ENCODE results near the gene SBF2.

GRCh38 chr11:10149553-10149952, 144.5 kb downstream of the SBF2 start:
- TF ChIP-seq EP300 (IDR thresholded peaks at IDR 0.05) (no peak), CTCF (IDR thresholded peaks at IDR 0.05) (no peak), POLR2AphosphoS5 (IDR thresholded peaks at IDR 0.05) (no peak), POLR2A (IDR thresholded peaks at IDR 0.05) (no peak)
